ENCODE measurements around the gene ZNF846. TPM values are rescaled to one million over a fixed set of nuclear protein-coding genes. Genes with fewer than 3 reads are reported as not detected.
"Not testable (repeated sequence)": the region's sequence is repeated elsewhere in the genome, so short reads cannot be mapped to it uniquely, and the experiment has no call there.

ZNF846 gene
- total RNA-seq, 1 experiment from 2014 or later, result 1.2 TPM

- TF ChIP-seq REST (IDR thresholded peaks at IDR 0.05; ENCODE audit: low read depth) (no peak), FOSL1 (IDR thresholded peaks at IDR 0.05; ENCODE audit: low read depth) (no peak), MAX (IDR thresholded peaks at IDR 0.05) (no peak), CBX3 (IDR thresholded peaks at IDR 0.05; ENCODE audit: low read depth) (no peak), ELF1 (IDR thresholded peaks at IDR 0.05; ENCODE audit: borderline replicate concordance, low read depth) (no peak), CEBPB (IDR thresholded peaks at IDR 0.05; ENCODE audit: low read depth) (no peak), JUND (IDR thresholded peaks at IDR 0.05) (no peak), ATF3 (IDR thresholded peaks at IDR 0.05) (no peak)
Observed at GRCh38 chr19:9791552-9792205, 23.1 kb upstream of the ZNF846 start (continued).

DNA sequence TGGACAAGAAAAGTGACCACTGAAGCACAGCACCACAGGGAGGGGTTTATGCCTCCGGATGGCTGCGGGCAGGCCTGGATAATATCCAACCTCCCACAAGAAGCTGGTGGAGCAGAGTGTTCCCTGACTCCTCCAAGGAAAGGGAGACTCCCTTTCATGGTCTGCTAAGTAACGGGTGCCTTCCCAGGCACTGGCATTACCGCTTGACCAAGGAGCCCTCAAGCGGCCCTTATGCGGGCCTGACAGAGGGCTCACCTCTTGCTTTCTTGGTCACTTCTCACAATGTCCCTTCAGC lies 22.5 kb upstream of the ZNF846 start:
- H3K79me2 ChIP-seq (ENCODE audit: insufficient read depth, low read length); H3K4me3 ChIP-seq (replicated peaks in 1 of 2; ENCODE audit: low read depth in 1 of 2, low read length in 2 of 2); H3K4me1 ChIP-seq (ENCODE audit: control insufficient read depth in 1 of 2, insufficient read depth in 2 of 2, low read length in 2 of 2); H3K27me3 ChIP-seq (ENCODE audit: insufficient read depth, low read length); H3K4me2 ChIP-seq (ENCODE audit: low read length); H3K36me3 ChIP-seq (ENCODE audit: control insufficient read depth in 1 of 2, insufficient read depth in 2 of 2, low read length in 2 of 2); ATAC-seq; H3K9ac ChIP-seq (ENCODE audit: low read length); POLR2A ChIA-PET; H4K20me1 ChIP-seq (ENCODE audit: insufficient read depth); H3K9me3 ChIP-seq (ENCODE audit: control insufficient read depth in 1 of 2, insufficient read depth in 1 of 2, low read depth in 1 of 2, low read length in 2 of 2); RAD21 ChIA-PET (ENCODE audit: low non-redundant PET in 1 of 2, low total read pairs in 2 of 2, uncharacterized antibody in 2 of 2, unreplicated experiment in 2 of 2); H3K9me2 ChIP-seq (ENCODE audit: insufficient read depth); DNase-seq (ENCODE audit: low read depth, low spot score); H2AFZ ChIP-seq (ENCODE audit: low read depth, low read length, poor library complexity, severe bottlenecking); H3K27ac ChIP-seq (ENCODE audit: low read depth, low read length); BruUV-seq (replicated peaks): not testable (repeated sequence)
- CTCF ChIA-PET, result interaction anchor here (1.0 kb wide), 1 partner anchor 165 kb away, joined by 3 read pairs; no protein-coding TSS in a partner anchor
- intact Hi-C loops (cut with micrococcal nuclease), result loop anchor here (10.0 kb wide), 1 partner anchor 356 kb away; the partner anchor contains the start of gene ZNF266

DNA sequence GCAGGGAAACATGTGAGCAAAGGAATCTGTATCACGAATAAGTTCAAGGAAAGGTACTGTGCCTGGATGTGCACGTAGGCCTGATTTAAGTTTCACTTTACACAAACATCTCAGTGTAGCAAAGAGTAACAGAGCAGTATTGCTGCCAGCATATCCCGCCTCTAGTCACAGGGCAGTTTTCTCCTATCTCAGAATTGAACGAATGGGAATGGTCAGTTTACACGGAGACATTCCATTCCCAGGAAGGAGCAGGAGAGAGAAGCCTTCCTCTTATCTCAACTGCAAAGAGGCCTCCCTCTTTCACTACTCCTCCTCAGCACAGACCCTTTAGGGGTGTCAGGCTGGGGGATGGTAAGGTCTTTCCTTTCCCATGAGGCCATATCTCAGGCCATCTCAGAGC lies 21.0 kb upstream of the ZNF846 start:
- H3K36me3 ChIP-seq (ENCODE audit: control insufficient read depth in 1 of 2, insufficient read depth in 2 of 2, low read length in 2 of 2); H2AFZ ChIP-seq (ENCODE audit: low read depth, low read length, poor library complexity, severe bottlenecking); POLR2A ChIA-PET: not testable (repeated sequence)

More for the DNA sequence above, 21.0 kb upstream of the ZNF846 start:
- CTCF ChIA-PET; RAD21 ChIA-PET (ENCODE audit: low non-redundant PET in 1 of 2, low total read pairs in 2 of 2, uncharacterized antibody in 2 of 2, unreplicated experiment in 2 of 2); H3K4me1 ChIP-seq (ENCODE audit: control insufficient read depth in 1 of 2, insufficient read depth in 2 of 2, low read length in 2 of 2); BruUV-seq (replicated peaks); H4K20me1 ChIP-seq (ENCODE audit: insufficient read depth); H3K9ac ChIP-seq (ENCODE audit: low read length); intact Hi-C loops (cut with micrococcal nuclease); H3K4me3 ChIP-seq (replicated peaks in 1 of 2; ENCODE audit: low read depth in 1 of 2, low read length in 2 of 2); ATAC-seq; H3K27me3 ChIP-seq (ENCODE audit: insufficient read depth, low read length); H3K27ac ChIP-seq (ENCODE audit: low read depth, low read length); H3K4me2 ChIP-seq (ENCODE audit: low read length); DNase-seq (ENCODE audit: low read depth, low spot score); H3K9me3 ChIP-seq (ENCODE audit: control insufficient read depth in 1 of 2, insufficient read depth in 1 of 2, low read depth in 1 of 2, low read length in 2 of 2); H3K9me2 ChIP-seq (ENCODE audit: insufficient read depth); H3K79me2 ChIP-seq (ENCODE audit: insufficient read depth, low read length): not testable (repeated sequence)

Data from HCT116 (cell line).